Testis (tissue), 2 donors: ENCODE results near the gene PI4K2B.

ENCODE experiments used
- CTCF ChIP-seq, 3 experiments: fragments of 450-650 bp in 2 of 3; fragments of 200-600 bp in 1 of 3; sonication (generic) in 1 of 3; IDR thresholded peaks; one replicate each; pipeline ENCODE4 v1.5.1; 2016 to 2019; ENCODE audit warnings: antibody characterized with exemption in 3 of 3, mild to moderate bottlenecking in 2 of 3, moderate library complexity in 1 of 3
- POLR2A ChIP-seq: fragments of 450-650 bp; IDR thresholded peaks from one replicate; pipeline ENCODE4 v1.6.1; 2017; ENCODE audit warnings: antibody characterized with exemption, mild to moderate bottlenecking, moderate library complexity

- TF ChIP-seq CTCF (IDR thresholded peaks at IDR 0.05) = no peak
- no peak for TF ChIP-seq POLR2A
Observed at GRCh38 chr4:25321703-25322102, 87.9 kb downstream of the PI4K2B start.
